Ishikawa (cell line): ENCODE results near the gene SLC9A9.

Source experiments
- CEBPB ChIP-seq: IDR thresholded peaks from 2 replicates; pipeline ENCODE4 v1.6.1; 2012
- CREB1 ChIP-seq: IDR thresholded peaks from 2 replicates; pipeline ENCODE4 v1.6.1; 2012; ENCODE audit warnings: low read depth
- EP300 ChIP-seq: IDR thresholded peaks from 2 replicates; pipeline ENCODE4 v1.6.1; 2012; ENCODE audit warnings: borderline replicate concordance
- RAD21 ChIP-seq: IDR thresholded peaks from 2 replicates; pipeline ENCODE4 v1.6.1; 2012; ENCODE audit warnings: low read depth
- TEAD4 ChIP-seq: IDR thresholded peaks from 2 replicates; pipeline ENCODE4 v1.6.1; 2012
- YY1 ChIP-seq: IDR thresholded peaks from 2 replicates; pipeline ENCODE4 v1.6.1; 2012; ENCODE audit warnings: low read depth
- ZBTB7A ChIP-seq: IDR thresholded peaks from 2 replicates; pipeline ENCODE4 v1.6.1; 2012; ENCODE audit warnings: low read depth
- TF ChIP-seq, protein P1 (sequence below): IDR thresholded peaks from 2 replicates; pipeline ENCODE4 v1.6.1; 2012; ENCODE audit warnings: low read depth, mild to moderate bottlenecking
- TF ChIP-seq, protein P2 (sequence below): IDR thresholded peaks from 2 replicates; pipeline ENCODE4 v1.6.1; 2012
- TF ChIP-seq, protein P3 (sequence below): IDR thresholded peaks from 2 replicates; pipeline ENCODE4 v1.6.1; 2012

DNA sequence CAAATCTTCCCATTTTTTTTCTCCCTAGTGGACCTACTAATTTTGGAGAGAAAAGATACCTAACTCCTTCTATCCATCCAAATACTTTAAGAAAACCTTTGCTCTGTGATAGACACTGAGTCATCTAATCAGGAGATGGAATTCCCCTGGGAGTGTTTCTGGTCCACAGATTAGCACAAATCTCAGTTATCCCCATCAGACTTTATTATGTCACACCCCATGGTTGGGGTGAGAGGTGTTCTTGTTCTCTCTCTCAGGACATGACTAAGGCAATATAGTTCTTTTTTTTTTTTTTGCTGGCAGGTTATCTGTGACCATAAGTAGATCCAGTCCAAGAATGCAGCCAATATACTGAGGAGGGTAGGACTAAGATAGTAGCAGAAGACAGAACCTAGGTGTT lies 15.8 kb downstream of the SLC9A9 start:
- TF ChIP-seq RAD21, result no peak
- no peak for TF ChIP-seq CREB1
- TF ChIP-seq TEAD4, result no peak
- TF ChIP-seq, protein P1, sequence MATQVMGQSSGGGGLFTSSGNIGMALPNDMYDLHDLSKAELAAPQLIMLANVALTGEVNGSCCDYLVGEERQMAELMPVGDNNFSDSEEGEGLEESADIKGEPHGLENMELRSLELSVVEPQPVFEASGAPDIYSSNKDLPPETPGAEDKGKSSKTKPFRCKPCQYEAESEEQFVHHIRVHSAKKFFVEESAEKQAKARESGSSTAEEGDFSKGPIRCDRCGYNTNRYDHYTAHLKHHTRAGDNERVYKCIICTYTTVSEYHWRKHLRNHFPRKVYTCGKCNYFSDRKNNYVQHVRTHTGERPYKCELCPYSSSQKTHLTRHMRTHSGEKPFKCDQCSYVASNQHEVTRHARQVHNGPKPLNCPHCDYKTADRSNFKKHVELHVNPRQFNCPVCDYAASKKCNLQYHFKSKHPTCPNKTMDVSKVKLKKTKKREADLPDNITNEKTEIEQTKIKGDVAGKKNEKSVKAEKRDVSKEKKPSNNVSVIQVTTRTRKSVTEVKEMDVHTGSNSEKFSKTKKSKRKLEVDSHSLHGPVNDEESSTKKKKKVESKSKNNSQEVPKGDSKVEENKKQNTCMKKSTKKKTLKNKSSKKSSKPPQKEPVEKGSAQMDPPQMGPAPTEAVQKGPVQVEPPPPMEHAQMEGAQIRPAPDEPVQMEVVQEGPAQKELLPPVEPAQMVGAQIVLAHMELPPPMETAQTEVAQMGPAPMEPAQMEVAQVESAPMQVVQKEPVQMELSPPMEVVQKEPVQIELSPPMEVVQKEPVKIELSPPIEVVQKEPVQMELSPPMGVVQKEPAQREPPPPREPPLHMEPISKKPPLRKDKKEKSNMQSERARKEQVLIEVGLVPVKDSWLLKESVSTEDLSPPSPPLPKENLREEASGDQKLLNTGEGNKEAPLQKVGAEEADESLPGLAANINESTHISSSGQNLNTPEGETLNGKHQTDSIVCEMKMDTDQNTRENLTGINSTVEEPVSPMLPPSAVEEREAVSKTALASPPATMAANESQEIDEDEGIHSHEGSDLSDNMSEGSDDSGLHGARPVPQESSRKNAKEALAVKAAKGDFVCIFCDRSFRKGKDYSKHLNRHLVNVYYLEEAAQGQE, result no peak
- TF ChIP-seq, protein P2, sequence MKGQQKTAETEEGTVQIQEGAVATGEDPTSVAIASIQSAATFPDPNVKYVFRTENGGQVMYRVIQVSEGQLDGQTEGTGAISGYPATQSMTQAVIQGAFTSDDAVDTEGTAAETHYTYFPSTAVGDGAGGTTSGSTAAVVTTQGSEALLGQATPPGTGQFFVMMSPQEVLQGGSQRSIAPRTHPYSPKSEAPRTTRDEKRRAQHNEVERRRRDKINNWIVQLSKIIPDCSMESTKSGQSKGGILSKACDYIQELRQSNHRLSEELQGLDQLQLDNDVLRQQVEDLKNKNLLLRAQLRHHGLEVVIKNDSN, result no peak
- TF ChIP-seq, protein P3, sequence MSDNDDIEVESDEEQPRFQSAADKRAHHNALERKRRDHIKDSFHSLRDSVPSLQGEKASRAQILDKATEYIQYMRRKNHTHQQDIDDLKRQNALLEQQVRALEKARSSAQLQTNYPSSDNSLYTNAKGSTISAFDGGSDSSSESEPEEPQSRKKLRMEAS, result no peak
- TF ChIP-seq CEBPB, result no peak
- no peak for TF ChIP-seq EP300
- TF ChIP-seq YY1, result no peak
- no peak for TF ChIP-seq ZBTB7A
